ENCODE results near the gene ZNF469.

ZNF469 gene

GRCh38 chr16:88370365-88370764 is 12.4 kb upstream of the ZNF469 start:
- ChIA-PET POLR2A (no interaction called here), CTCF (no interaction called here)
- no peak overlapping the region for H3K4me3 ChIP-seq (ENCODE audit: low read depth, low read length)
- DNase-seq (ENCODE audit: low read depth, low spot score), result no peak
- TF ChIP-seq CTCF (IDR thresholded peaks at IDR 0.05; ENCODE audit: insufficient read depth, low read length, missing control alignments), result no peak

DNA sequence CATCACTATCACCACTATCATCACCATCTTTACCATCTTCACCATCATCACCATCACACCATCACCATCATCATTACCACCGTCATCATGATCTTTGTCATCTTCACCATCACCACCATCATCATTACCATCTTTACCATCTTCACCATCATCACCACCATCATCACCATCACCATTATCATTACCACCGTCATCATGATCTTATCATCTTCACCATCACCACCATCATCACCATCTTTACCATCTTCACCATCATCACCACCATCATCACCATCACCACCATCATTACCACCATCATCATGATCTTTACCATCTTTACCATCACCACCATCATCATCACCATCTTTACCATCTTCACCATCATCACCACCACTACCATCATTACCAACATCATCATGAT is 10.2 kb upstream of the ZNF469 start:
- CTCF ChIA-PET, result no interaction called here
- POLR2A ChIA-PET, result no interaction called here
- no peak overlapping the region for H3K4me3 ChIP-seq (ENCODE audit: low read depth, low read length)
- no peak for TF ChIP-seq CTCF (IDR thresholded peaks at IDR 0.05; ENCODE audit: insufficient read depth, low read length, missing control alignments)
- DNase-seq (ENCODE audit: low read depth, low spot score), result no peak

DNA sequence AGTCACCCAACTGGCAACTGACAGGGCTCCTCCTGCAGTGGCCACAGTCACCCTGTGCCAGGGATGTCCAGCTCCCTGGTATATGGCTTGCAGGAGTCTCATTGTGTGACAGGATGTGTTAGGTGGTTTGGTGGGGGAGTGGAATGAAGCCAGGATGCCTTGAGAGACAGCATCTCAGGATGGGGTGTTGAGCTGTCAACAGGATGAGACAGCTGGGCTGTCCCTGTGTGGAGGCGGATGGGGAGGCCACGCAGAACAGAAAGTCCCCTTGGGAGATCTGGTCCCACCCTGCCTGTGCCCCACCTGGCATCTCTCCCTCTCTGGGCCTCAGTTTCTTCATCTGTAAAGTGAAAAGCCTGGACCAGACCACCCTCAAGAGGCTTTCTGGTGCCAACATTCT is 9.5 kb upstream of the ZNF469 start:
- no peak for TF ChIP-seq CTCF (IDR thresholded peaks at IDR 0.05; ENCODE audit: insufficient read depth, low read length, missing control alignments)
- H3K4me3 ChIP-seq (ENCODE audit: low read depth, low read length), result no peak overlapping the region
- POLR2A ChIA-PET, result no interaction called here
- DNase-seq (ENCODE audit: low read depth, low spot score), result no peak
- CTCF ChIA-PET, result no interaction called here

GRCh38 chr16:88373927-88374492 is 8.7 kb upstream of the ZNF469 start:
- ChIA-PET POLR2A (no interaction called here), CTCF (no interaction called here)
- no peak overlapping the region for H3K4me3 ChIP-seq (ENCODE audit: low read depth, low read length)
- DNase-seq (ENCODE audit: low read depth, low spot score), result no peak
- no peak for TF ChIP-seq CTCF (IDR thresholded peaks at IDR 0.05; ENCODE audit: insufficient read depth, low read length, missing control alignments)

- DNase-seq (ENCODE audit: low read depth, low spot score), result no peak
- CTCF ChIA-PET, result no interaction called here
- POLR2A ChIA-PET, result no interaction called here
- no peak for TF ChIP-seq CTCF (IDR thresholded peaks at IDR 0.05; ENCODE audit: insufficient read depth, low read length, missing control alignments)
- no peak overlapping the region for H3K4me3 ChIP-seq (ENCODE audit: low read depth, low read length)
These were observed 8.0 kb upstream of the ZNF469 start for GRCh38 chr16:88374736-88375135.

GRCh38 chr16:88375236-88375975 is 7.4 kb upstream of the ZNF469 start:
- ChIA-PET CTCF (no interaction called here), POLR2A (no interaction called here)
- no peak for TF ChIP-seq CTCF (IDR thresholded peaks at IDR 0.05; ENCODE audit: insufficient read depth, low read length, missing control alignments)
- DNase-seq (ENCODE audit: low read depth, low spot score), result no peak
- H3K4me3 ChIP-seq (ENCODE audit: low read depth, low read length), result no peak overlapping the region
